ENCODE measurements around the gene EGF.
"Not testable (repeated sequence)": the region's sequence is repeated elsewhere in the genome, so short reads cannot be mapped to it uniquely, and the experiment has no call there.

Gene EGF

DNA sequence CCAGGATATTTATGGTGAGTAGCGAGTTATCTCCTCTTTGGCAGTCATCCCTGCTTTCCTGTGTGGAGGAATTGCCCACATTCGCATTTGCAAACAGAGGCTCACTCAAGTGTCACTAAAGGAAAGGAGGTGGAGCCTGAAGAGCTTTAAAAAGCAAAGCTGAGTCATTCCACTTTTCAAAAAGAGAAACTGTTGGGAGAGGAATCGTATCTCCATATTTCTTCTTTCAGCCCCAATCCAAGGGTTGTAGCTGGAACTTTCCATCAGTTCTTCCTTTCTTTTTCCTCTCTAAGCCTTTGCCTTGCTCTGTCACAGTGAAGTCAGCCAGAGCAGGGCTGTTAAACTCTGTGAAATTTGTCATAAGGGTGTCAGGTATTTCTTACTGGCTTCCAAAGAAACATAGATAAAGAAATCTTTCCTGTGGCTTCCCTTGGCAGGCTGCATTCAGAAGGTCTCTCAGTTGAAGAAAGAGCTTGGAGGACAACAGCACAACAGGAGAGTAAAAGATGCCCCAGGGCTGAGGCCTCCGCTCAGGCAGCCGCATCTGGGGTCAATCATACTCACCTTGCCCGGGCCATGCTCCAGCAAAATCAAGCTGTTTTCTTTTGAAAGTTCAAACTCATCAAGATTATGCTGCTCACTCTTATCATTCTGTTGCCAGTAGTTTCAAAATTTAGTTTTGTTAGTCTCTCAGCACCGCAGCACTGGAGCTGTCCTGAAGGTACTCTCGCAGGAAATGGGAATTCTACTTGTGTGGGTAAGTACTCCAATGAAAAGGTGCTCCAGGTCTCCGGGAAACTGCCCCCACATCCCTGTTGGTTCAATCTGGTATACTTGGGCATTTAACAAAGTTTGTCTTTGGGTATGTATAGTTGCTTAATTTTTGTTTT, at the start of gene EGF:
Gene EGF, plus strand, starts transcription at position 178 of the 890 bp plus-strand sequence. Its CDS starts 453 bp downstream, at position 631.
- no peak for DNase-seq

DNA sequence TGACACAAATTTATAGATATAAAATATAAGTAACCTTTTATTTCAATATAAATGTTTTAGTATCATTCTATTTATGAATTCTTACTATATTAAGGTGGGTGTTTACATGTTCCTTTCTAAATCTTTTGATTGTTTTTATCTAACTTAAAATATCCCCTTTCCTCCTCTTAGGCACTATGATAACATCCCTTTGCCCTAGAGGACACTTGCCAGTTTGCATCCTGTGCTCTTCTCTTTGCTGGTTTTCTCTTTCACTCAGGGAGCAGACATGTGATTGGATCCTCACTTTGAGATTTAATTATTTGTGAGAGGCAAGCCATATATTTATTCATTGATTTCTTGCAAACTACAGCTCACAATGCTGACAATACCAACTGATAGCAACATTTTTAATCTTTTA, 48.5 kb upstream of the EGF start:
- no peak for DNase-seq

DNA sequence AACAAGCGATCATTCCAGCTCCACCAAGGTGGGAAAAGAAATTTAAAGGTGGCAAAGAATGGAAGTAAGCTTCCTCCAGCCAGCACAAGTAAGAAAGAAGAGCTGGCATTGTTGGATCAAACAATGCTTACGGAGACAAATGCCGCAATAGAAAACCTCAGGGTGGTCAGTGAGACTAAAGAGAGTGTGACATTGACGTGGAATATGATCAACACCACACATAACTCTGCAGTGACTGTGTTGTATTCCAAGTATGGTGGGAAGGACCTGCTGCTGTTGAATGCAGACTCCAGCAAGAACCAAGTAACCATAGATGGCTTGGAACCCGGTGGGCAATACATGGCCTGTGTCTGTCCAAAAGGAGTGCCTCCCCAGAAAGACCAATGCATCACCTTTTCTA, 42.6 kb upstream of the EGF start:
- DNase-seq, result no peak

DNA sequence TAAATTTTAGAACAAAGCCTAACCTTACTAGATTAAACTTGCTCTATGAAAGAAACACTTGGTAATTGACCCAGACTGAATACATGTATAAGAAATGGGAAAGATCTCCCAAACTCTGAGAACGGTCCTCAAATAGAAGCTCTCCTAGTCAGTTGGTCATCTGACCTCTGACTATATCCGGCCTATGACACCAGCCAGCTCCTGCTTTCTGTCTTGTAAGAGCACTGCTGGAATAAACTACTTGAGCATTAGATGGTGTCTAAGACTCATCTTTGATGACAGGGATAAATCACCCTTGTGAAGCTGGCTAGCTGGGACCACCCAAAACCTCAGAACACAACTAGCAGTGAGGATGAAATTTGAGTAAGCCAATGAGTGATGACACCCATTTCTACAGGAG, 40.6 kb upstream of the EGF start:
- DNase-seq, result no peak

DNA sequence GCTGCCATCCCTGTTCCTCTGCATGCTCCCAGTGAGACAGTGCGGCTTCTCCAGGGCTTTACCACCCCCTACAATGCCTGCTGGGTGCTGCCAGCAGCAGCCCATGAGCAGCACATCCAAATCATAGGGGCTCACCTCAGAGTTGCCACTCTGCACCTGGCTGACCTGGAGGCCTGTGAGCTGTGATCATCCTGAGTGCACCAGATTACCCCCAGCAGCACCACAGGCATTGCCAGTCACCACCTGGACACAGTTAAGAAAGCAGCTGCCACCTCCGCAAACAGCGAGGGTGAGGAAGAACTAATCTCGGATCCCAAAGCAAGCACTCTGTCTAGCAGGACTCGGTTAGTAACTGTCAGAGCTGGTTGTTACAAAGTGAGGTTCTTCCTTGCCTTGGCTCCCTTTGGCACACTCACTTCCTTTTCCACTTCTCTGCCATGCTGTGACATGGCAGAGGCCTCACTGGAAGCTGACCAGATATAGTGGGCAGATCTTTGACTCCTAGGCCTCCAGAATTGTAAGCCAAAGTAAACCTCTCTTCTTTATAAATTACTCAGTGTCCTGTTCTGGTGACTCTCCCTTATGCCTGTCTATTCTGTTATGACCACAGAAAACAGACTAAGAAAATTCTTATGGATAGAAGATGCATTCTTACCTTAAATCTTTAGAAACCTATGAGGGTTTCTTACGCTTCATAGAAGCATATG, 39.6 kb upstream of the EGF start:
- no peak for DNase-seq

DNA sequence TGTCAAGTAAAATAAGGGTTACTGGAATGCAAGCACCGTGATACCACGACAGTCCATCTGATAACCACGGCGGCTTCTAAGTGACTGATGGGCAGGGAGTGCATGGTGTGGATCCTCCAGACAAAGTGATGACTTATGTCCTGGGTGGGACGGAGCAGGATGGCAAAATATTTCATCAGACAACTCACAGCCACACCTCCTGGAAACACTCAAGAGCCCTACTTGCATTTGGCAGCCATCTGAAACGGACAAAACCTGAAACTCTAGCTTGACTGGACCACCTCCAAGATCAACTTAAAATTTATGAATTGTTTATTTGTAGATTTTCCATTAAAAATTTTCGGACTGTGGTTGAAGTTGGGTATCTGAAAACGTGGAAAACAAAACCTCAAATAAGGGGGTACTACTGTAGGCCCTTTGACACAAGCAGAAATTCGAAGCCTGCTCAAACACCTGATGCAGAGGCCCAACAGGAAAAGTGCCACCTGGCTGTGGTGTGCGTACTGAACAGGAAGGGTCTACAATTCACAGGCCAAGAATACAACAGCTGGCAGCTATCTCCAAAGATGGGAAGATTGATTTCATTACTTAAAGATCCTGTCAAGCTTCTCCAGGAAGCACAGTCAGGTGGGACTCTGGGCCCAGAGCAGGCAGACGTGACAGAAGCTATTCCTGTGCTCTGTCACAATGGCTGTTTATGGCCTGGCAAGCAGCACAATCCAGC, 38.7 kb upstream of the EGF start:
- no peak for DNase-seq

DNA sequence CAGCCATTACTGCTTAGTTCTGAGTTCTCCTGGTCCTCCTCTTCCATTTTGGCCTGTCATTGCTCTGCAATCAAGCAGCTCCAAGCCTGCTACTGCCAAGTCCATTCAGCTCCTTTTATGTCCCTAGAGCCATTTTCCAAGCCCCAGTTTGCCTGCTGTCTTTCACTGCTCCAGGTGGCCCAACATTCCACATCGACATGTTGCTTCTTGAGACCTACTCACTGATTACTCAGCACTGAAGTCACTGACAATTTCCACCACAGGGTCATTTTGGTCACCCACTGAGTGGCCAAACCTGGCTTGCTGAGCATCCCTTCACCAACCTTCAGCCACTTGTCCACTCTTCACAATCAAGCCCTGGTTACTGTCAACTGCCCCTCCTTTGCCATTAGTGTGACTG, 37.6 kb upstream of the EGF start:
- DNase-seq, result no peak

DNA sequence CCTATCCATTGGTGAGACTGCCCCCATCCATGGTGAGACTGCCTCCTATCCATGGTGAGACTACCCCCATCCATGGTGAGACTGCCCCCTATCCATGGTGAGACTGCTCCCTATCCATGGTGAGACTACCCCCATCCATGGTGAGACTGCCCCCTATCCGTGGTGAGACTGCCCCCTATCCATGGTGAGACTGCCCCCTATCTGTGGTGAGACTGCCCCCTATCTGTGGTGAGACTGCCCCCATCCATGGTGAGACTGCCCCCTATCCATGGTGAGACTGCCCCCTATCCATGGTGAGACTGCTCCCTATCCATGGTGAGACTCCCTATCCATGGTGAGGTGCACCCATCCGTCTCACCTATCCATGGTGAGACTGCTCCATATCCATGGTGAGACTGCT, 37.1 kb upstream of the EGF start:
- DNase-seq, result not testable (repeated sequence)

DNA sequence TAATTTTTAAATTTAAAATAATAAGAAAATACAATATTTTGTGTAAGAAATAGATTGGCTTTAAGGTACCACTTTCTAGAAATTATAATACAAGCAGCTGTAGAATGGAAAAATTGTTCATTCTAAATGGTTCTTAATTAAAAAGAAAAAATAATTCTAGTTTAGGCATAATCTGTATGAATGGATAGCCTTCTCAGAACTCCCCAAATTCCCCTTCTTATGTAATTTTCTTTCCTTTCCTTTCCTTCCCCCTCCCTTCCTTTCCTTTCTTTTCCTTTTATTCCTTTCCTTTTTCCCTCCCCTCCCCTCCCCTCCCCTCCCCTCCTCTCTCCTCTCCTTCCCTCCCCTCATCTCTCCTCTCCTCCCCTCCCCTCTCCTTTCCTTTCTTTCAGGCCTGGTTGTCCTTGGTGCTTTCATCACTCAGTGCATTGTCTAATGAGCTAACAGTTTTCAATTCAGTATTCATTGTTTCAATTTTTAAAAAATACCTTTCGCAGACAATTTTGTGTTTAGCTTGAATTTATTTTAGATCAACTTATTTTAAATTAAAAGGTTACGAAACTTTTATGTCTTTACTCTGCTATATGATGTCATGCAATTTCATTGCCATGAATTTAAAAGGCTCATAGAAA, 35.9 kb upstream of the EGF start:
- DNase-seq, result no peak

DNA sequence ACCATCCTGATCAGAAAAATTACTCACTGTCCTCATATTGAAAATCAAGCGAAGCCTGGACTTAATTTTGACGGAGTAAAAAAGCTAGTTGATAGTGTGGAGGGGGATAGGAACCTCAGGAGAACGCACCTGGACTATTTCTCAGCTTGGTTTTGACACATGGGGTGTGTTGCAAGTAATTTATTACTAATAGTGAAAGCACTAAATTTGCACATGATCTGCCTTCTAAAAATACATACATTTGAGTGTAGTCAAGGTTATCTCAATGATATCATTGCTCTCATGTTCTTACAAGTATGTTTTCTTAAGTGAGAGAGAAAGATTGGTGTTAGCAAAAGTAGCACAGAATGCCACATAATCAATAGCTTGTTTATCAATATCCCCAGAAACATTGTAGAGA, 35.3 kb upstream of the EGF start:
- DNase-seq, result no peak

DNA sequence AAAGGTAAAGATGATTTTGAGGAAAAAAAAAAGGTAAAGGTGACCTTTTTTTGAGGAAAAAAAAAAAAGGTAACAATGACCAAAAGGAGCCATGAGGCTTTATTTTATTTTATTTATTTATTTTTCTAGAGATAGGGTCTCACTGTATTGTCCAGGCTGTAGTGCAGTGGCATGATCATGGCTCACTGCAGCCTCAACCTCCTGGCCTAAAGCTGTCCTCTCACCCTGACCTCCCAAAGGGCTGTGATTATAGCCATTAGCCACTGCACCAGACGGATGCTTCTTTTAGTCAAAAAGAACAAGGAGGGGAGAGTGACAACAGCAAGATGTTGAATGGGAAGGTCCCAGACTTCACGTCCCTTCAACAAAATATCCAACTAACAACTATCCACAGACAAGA, 34.3 kb upstream of the EGF start:
- no peak for DNase-seq

DNA sequence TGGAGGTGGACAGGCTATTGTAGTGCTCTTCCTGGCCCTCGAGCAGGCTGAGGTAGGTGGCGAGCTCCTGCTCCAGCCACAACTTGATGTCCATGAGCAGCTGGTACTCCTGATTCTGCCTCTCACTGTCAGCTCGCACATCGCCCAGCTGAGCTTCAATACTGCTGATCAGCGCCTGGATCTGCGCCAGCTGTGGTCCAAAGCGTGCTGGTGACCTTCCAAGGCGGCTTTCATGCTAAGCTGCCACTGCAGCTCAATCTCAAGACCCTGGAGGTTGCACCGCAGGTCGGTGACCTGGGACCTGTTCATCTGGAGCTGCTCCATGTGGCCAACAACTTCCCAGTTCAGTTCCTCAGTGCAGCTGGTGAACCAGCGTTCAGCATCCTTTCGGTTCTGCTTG, 33.6 kb upstream of the EGF start:
- DNase-seq, result no peak

DNA sequence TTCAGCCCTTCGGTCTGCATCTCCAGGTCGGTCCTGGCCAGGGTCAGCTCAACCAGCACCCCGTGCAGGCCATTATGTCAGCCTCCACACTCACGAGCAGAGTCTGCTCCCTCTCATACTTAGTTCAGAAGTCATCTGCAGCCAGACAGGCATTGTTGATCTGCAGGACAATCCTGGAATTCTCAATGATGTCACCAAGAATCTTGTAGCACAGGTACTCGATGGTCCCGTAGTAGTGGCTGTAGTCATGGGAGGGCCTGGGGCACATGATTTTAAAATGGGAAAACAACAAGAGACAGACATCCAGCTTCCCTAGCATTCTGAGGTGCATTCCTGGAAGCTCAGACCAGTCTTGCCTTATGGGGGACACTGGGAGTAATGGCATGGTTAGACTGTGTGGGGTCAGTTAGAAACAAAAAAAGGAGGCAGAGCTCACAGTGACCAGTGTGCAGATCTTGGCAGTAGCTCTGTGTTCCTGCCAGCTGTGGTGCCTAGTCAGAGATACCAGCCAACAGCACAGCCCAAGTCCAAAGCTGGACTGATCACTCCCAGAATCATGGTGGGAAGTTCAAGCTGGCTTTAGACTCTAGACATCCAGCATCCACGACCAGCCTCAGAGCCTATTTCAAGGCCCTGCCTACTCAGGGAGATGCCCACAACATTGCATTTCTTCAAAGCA, 32.9 kb upstream of the EGF start:
- no peak for DNase-seq

DNA sequence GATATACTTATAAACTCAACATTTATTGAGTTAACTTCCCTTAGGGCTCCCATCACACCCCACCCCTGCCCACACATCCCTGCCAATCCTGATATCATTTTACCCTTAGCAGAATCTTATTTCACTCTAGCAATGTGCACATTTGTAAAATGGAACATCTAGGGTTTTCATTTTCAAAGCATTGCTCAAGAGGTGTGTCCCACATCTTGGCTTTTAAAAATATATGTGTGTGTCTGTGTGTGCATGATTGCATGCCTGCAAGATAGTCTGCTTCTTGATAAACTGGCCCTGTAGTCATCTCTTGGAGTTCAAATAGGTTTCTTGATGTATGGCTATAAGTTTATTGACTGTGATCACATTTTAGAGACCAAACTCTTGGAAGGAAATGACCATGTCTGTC, 26.4 kb upstream of the EGF start:
- DNase-seq, result no peak

DNA sequence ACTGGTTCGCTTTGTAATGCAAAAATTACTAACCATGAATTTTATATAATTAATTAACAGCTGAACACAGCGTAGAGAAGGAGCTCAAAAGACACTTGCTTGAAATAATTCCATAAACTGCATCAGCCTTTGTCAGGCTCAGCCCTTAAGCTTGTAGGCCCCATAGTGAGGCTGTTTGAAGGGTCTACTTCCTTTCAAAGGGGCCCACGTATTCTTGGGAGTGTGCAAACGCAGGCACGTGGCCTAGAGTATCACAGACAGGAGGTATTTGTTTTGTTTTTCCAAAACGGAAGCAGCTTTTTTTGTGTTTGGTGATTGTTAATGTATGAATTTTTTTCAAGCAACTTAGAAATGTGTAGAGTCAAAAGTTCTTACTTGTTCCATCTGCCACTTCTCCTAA, 25.6 kb upstream of the EGF start:
- DNase-seq, result no peak

DNA sequence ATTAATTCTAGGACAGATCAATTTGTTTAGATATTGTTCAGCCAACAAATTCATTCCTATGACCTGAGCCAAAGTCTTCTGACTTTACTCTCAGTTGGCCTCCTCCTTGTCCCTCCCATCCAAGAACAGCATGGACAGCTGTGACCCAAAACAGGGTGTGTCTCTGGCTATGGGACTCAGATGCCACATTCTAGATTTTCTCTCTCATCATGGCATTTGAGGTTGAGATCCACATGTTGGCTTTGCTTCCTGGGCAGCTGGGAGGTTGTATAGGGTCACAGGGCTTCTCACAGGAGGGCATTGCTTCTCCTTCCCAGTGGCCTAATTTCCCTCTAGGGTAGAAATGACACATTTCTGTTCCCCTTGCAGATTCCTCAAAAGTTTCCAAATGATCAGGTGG, 22.6 kb upstream of the EGF start:
- DNase-seq, result no peak

DNA sequence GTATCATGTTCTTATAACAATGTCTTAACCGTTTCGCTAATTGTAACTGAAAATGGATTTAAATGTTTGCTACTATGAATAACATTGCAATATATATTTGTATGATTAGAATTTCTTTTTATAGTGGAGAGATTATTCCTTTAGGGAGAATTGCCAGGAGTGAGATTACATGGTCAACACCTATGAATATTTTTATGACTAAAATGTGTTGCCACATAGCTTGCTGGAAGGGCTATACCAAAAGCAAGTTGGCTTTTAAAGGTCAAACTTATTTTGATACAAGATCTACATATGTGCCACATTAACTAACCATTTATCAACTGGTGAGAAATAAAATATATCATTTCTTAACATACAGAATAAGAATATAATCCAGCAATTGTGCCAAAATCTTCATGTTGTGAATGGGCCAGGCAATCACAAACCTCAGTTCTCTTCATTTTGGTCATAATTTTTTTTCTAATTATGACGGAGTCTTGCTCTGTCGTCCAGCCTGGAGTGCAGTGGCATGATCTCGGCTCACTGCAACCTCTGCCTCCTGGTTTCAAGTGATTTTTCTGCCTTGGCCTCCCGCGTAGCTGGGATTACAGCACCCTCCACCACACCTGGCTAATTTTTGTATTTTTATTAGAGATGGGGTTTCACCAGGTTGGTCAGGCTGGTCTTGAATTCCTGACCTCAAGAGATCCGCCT, 10.0 kb upstream of the EGF start:
- no peak for DNase-seq

DNA sequence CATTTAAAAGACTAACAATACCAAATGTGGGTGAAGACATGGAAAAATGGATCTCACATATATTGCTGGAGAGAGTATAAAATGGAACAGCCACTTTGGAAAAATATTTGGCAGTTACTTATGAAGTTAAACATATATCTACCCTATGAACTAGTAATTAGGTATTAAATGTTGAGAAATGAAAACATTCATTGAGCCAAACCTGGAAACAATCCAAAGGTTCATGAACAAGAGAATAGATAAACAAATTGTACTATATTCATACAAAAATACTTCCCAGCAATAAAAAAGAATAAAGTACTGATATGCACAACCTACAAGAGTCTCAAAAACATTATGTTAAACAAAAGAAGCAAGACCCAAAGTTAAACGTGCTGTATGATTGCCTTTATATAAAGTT, 4.0 kb upstream of the EGF start:
- DNase-seq, result no peak

DNA sequence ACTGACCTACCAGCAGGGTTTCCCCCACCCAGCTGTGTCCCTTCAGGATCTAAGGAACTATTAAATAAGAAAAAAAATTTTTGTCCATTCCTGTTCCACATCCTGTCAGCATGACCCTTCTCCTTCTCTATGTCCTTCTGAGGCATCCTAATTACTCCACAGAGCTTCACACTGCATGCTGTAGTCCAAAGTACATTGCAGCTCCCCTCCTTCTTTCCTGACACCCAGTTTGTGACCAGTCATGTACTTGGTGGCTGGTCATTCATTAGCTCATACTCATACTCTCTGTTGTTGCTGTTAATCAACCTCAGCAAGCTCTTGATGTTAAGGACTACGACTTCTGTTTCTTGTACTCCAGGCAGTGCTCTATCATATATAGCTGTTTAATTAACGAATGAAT, 2.4 kb upstream of the EGF start:
- no peak for DNase-seq

DNA sequence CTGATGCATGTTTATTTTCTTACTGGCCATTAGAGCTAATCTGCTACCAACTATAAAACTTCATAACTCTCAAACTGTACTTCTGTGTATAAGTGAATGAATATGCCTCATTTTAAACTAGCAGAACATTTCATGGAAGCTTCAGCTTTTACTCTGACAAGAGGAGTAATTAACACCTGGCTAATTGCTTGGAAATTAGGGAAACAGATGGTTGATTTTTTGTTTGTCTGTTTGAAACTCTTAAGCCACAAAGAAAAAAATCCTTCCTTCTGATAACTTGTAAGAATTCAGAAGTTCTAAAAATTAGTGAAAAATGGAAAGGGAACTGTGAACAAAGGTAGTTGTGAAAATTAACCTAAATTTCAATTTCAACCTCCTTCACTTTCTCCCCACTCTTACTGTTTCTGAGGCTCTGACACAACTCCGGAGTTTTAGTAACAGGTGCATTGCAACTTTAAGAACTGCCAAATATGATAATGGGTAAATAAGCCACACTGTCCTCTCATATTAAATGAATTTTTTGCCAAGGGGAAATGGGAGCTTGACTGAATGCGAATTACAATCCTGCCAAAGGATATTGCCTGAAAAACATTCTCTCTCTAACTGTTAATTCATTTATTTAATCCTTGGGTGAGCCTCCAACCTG, 1.0 kb downstream of the EGF start:
- no peak for DNase-seq

DNA sequence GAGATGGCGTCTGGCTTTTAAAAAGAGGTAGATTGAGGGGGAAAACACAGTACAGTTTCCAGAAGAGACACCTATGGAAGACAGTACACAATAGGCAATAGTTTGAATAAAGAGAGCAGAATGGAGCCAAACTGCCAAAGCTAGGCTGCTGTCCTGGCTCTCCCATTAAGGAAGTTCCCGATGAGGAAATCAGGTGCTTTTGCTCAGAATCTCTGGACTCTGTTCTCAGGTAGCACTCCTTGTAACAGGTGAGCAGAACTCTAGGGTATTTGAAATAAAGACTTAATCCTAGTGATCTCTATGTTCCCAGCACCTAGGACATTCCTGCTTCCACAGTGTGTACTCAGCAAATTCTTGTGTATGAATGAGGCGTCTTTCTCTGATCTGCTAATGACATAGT, 1.6 kb downstream of the EGF start:
- no peak for DNase-seq
